Forelimb muscle (tissue), 1 donor: Measurements from ENCODE around the gene FILIP1L. TPM values are rescaled to one million over a fixed set of nuclear protein-coding genes. Genes with fewer than 3 reads are reported as not detected.

ENCODE experiments used
- DNase-seq: peaks from one replicate; pipeline ENCODE4 v3.0.0-alpha.2; 2013; ENCODE audit warnings: low read depth
- polyA plus RNA-seq: library from polyadenylated mRNA; unstranded; fragments of 120-200 nt; gene quantifications from one replicate; pipeline ENCODE4 v1.2.1, GENCODE V29; 2013; ENCODE audit not compliant: insufficient read length

The FILIP1L gene
- polyA plus RNA-seq, 1 donor: 50.9 TPM

GRCh38 chr3:99976584-99976983 lies 137.7 kb downstream of the FILIP1L start:
- no peak for DNase-seq

DNA sequence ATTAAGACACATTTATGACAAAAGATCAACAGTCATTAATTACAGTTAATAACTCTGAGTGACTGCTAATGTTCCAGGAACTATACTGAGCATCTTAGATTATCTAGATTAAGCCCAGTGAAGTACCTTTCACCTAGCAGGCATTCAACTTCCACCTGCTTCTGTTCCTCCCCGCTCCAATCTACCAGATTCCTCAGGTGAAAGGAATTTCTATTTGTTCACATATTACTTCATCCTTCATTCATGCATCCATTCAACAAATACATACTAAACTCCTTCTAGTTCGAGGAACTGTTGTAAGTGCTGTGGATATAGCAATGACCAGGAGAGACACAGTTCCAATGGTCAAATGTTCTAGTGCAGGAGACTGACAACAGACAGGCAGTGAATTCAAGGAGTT lies 139.3 kb downstream of the FILIP1L start:
- no peak for DNase-seq

GRCh38 chr3:99972380-99973104 lies 141.8 kb downstream of the FILIP1L start:
- DNase-seq: no peak

DNA sequence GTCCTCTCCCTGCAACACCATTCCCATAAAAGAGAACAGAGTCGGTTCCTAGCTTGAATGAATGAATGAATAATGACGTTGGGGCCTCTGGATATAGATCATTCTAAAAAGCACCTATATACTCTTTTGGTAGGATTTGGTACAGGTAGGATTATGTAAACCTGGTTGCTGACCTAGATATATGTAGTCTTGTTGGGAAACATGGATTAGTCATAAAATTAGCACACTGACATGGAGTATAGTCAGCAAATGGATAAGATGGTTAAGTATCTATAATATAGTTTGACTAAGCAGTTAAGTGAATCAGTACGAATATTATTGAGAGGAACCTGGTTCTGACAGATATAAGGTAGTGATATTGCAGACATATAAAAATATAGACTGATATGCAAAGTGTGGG lies 142.5 kb downstream of the FILIP1L start:
- no peak for DNase-seq

GRCh38 chr3:99970198-99970597 lies 144.1 kb downstream of the FILIP1L start:
- no peak for DNase-seq

DNA sequence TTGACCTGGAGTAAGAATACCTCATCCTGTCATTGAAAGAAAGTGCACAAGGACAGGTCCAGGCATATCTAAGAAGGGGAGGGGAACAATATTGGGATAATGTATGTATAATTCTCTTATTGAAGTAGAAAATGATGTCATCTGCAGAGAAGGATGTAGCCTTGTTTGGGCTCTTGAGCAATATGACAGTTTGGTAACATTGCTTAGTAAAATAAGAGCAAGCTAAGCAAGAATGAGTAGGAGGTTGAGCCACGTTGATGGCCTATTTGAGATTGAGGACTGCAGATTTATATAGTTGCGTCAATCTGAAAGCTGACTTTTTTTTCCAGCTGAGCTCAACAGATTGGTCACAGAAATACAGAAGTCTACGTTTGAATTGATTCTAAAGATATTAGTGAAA lies 145.2 kb downstream of the FILIP1L start:
- DNase-seq: no peak

GRCh38 chr3:99967796-99968195 lies 146.5 kb downstream of the FILIP1L start:
- no peak for DNase-seq

DNA sequence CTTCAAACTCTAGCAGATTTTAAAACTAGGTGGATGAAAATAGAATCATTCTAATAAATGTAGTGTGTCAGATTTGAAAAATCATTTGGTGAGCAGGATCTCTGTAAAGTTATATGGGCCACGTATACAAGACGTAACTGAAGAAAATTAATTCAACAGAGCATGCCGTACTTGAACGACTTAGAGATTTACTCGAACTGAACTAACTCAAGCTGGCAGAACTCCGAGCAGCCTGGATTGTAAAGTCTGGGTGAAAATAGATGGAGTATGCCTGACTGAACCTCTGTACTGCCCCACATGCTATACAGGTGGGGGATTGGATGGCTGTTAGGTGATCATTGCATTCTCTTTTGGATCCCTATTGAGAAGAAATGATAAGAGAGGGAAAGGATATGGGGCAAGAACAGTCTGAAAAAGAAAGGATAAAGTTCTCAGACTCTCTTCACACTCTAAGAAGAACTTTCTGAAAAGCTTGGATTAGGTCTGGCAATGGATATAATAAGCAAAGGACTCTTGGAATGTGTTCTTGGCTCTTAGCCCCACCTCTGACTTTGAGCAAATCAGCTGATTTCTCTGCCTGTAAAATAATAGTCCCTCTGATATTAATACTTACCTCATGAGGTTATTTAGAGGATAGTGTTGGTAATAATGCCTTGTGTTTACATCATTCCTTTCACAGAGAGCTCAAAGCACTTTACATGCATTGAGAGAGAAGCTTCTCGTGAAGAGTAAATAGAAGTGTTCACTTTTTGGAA lies 147.5 kb downstream of the FILIP1L start:
- DNase-seq: peak; percentile 76

DNA sequence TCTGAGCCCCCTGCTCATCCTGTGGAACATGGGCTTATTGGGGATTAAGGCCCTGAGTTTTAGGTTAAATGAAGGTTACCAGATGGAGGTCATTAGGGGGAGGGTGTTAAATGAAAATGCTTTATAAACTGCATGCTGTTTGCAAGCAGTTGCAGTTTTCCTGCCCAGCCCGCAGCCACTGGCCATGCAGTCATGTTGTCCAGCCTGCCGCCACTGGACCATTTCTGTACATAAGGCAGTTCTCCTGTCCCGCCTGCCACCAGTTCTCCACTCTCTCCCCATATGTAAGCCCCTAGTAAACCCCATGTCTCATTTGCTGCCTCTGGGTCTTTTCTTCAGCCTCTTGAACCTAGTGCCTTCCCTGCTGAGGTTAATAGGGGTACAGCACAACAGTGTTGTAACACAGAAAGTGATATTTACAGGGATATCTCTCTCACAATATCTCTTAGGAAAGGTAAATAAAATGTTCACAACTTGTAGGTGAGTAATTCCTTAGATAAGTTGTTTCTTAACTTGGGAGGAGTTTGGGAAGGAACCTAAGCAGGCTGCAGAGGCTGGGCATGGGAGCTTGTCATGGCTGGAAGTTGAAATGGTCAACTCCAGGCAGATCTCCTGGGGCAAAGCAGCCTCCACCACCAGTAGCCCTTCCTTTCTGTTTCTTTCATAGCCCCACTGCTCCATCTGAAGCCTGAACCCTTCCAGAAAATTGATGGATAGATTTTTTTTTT lies 148.5 kb downstream of the FILIP1L start:
- no peak for DNase-seq

DNA sequence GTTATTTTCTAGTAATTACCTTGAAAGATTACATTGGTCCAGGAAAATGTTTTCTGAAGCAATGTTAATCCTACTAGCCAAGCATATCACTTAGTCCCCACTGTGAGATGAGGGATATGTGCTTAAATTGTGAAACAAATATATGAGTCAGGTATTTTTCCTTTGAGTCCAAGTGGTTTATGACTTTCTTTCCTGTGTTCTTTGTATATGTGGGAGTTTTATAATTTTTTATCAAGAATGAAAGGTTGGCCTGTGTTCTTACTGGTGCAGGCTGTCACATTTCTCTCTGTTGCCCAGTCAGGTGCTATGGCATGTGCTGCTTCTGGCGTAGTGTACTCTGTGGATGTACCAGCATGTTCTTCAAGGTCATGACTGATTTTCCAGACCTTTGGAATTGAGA lies 149.2 kb downstream of the FILIP1L start:
- no peak for DNase-seq

GRCh38 chr3:99962703-99963102 lies 151.6 kb downstream of the FILIP1L start:
- no peak for DNase-seq

DNA sequence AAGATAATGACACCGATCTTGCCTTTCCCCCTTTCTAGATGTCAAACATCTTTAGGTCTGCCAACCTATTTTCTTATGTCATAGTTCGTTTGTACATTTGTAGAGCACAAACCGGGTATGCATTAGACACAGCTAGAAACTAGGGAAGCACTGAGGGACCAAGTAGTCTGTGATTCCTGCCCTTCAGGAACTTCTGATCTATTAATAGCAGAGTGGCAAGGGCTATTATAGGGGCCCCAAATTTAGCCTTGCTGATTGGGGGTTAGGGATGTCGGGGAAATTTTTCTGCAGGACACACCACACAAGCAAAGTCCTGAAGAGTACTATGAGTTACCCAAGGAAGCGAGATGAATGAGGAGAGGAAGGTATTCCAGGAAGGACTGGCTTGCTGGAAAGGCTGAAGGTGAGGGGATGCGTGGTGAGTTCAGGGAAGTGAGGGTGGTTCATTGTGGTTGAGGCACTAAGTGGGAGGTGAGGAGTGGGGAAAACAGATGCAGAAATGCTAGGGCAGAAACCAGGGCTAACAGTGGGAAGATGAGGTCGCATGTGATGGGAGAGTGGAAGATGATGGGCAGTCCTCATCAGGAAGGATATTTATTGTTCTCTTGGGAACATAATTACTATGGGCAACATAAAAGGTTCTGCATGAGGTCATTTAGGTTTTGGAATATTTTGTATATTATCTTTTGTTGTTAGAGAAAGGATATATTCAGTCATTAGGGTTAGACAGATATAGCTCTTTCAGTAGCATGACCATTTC lies 152.4 kb downstream of the FILIP1L start:
- DNase-seq: no peak

- DNase-seq: no peak
Measured at GRCh38 chr3:99960941-99961340, 153.4 kb downstream of the FILIP1L start.

DNA sequence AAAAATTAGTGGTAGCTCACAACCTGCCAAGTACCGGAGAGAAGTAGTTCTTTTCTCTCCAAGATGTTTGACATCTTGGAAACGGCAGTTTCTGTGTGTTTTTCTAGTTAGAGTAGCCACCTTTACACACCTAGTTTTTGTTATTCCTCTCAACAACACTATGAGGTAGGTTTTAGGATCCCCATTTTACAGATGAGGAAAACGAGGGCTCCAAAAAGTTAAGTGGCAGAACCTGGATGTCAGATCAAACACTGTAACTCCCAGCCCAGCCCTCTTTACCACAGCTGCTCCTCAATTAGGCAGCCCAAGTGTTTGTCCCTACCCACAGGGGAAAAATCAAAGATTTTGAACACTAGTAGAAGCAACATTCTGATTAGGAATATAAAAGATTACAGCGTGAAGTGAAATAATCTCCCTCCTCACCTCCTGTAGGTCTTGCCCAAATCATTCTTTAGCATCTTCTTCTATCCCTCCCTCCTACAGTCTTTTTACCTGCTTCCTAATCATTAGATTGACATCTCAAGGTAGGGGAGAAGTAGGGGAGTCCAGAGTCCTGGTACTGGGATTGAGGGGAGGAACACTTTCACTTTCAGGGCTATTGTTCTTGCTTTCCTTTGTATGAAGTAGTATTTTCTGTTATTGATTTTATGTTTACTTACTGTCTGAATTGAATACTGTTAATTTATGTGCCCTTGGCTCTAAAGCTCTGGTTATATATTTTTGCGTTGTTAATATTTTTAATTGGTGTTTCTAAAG lies 154.0 kb downstream of the FILIP1L start:
- no peak for DNase-seq

GRCh38 chr3:99958222-99958912 lies 155.9 kb downstream of the FILIP1L start:
- no peak for DNase-seq

- no peak for DNase-seq
Measured at GRCh38 chr3:99957151-99957796, 157.0 kb downstream of the FILIP1L start.

GRCh38 chr3:99955773-99956562 lies 158.3 kb downstream of the FILIP1L start:
- no peak for DNase-seq

GRCh38 chr3:99954914-99955644 lies 159.2 kb downstream of the FILIP1L start:
- DNase-seq: no peak
